OCI-LY7 (cell line): ENCODE data around the gene MBD1.

Experiments
- EZH2phosphoT487 ChIP-seq: fragments of 200-600 bp; sonication (generic); IDR thresholded peaks from 2 replicates; pipeline ENCODE4 v1.6.1; 2018; ENCODE audit warnings: low read depth, borderline replicate concordance, mild to moderate bottlenecking, mixed run types, antibody characterized with exemption, low read length, moderate library complexity, mixed read lengths
- TF ChIP-seq, protein P1 (sequence below): fragments of 200-600 bp; sonication (generic); conservative IDR thresholded peaks from 2 replicates; pipeline ENCODE4 v1.5.1; 2014; ENCODE audit warnings: mild to moderate bottlenecking, antibody characterized with exemption, low read length, moderate library complexity, mixed read lengths

GRCh38 chr18:50286391-50287027 is 5.2 kb upstream of the MBD1 start:
- TF ChIP-seq, protein P1, sequence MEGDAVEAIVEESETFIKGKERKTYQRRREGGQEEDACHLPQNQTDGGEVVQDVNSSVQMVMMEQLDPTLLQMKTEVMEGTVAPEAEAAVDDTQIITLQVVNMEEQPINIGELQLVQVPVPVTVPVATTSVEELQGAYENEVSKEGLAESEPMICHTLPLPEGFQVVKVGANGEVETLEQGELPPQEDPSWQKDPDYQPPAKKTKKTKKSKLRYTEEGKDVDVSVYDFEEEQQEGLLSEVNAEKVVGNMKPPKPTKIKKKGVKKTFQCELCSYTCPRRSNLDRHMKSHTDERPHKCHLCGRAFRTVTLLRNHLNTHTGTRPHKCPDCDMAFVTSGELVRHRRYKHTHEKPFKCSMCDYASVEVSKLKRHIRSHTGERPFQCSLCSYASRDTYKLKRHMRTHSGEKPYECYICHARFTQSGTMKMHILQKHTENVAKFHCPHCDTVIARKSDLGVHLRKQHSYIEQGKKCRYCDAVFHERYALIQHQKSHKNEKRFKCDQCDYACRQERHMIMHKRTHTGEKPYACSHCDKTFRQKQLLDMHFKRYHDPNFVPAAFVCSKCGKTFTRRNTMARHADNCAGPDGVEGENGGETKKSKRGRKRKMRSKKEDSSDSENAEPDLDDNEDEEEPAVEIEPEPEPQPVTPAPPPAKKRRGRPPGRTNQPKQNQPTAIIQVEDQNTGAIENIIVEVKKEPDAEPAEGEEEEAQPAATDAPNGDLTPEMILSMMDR: no peak
- TF ChIP-seq EZH2phosphoT487: no peak
